H9 (cell line): ENCODE data around the gene ZNF283. TPM values are rescaled to one million over a fixed set of nuclear protein-coding genes. Genes with fewer than 3 reads are reported as not detected.

Experiments used
- DNase-seq: peaks from one replicate; pipeline ENCODE4 v3.0.0-alpha.2; 2017
- H2AFZ ChIP-seq: one replicate; pipeline ENCODE4 v1.6.1; 2013; ENCODE audit warnings: mild to moderate bottlenecking, low read length, control low read depth, moderate library complexity
- H2AK5ac ChIP-seq: 2 replicates; pipeline ENCODE4 v1.6.1; 2013; ENCODE audit warnings: low read length, control low read depth, mixed read lengths; ENCODE audit not compliant: insufficient read length
- H2BK120ac ChIP-seq: one replicate; pipeline ENCODE4 v1.6.1; 2013; ENCODE audit warnings: low read depth, mild to moderate bottlenecking, low read length, control low read depth, inconsistent platforms; ENCODE audit not compliant: poor library complexity, severe bottlenecking
- H2BK12ac ChIP-seq: 2 replicates; pipeline ENCODE4 v1.6.1; 2013; ENCODE audit warnings: low read length, control low read depth, mixed read lengths, low read depth; ENCODE audit not compliant: insufficient read length
- H2BK15ac ChIP-seq: 2 replicates; pipeline ENCODE4 v1.6.1; 2013; ENCODE audit warnings: low read depth, low read length, control low read depth
- H2BK20ac ChIP-seq: one replicate; pipeline ENCODE4 v1.6.1; 2013; ENCODE audit warnings: low read depth, mild to moderate bottlenecking, low read length, control low read depth, inconsistent platforms; ENCODE audit not compliant: poor library complexity, severe bottlenecking
- H2BK5ac ChIP-seq: 2 replicates; pipeline ENCODE4 v1.6.1; 2013; ENCODE audit warnings: low read length, control low read depth, mixed read lengths; ENCODE audit not compliant: insufficient read length
- H3K14ac ChIP-seq: 2 replicates; pipeline ENCODE4 v1.6.1; 2013; ENCODE audit warnings: low read length, control low read depth; ENCODE audit not compliant: insufficient read depth
- H3K18ac ChIP-seq: 2 replicates; pipeline ENCODE4 v1.6.1; 2013; ENCODE audit warnings: low read depth, mild to moderate bottlenecking, mixed read lengths, low read length, control low read depth; ENCODE audit not compliant: insufficient read length
- H3K23ac ChIP-seq: 2 replicates; pipeline ENCODE4 v1.6.1; 2013; ENCODE audit warnings: low read length, control low read depth, mixed read lengths, low read depth; ENCODE audit not compliant: insufficient read length
- H3K23me2 ChIP-seq: 2 replicates; pipeline ENCODE4 v1.6.1; 2013; ENCODE audit warnings: low read depth, mild to moderate bottlenecking, mixed read lengths, low read length, control low read depth; ENCODE audit not compliant: insufficient read length, poor library complexity, severe bottlenecking
- H3K27ac ChIP-seq: 2 replicates; pipeline ENCODE4 v1.5.1; 2013; ENCODE audit warnings: low read length, control low read depth, mixed read lengths, low read depth; ENCODE audit not compliant: insufficient read length
- H3K27me3 ChIP-seq: 2 replicates; pipeline ENCODE4 v1.6.1; 2013; ENCODE audit warnings: low read length, control low read depth, inconsistent platforms; ENCODE audit not compliant: insufficient read depth
- H3K4ac ChIP-seq: 2 replicates; pipeline ENCODE4 v1.6.1; 2013; ENCODE audit warnings: low read depth, mild to moderate bottlenecking, control low read depth, inconsistent platforms, low read length, moderate library complexity
- H3K4me1 ChIP-seq: 2 replicates; pipeline ENCODE4 v1.6.1; 2013; ENCODE audit warnings: low read length, control low read depth, inconsistent platforms; ENCODE audit not compliant: insufficient read depth
- H3K4me2 ChIP-seq: 2 replicates; pipeline ENCODE4 v1.6.1; 2013; ENCODE audit warnings: low read length, control low read depth, mixed read lengths; ENCODE audit not compliant: insufficient read length, insufficient read depth
- H3K56ac ChIP-seq: 2 replicates; pipeline ENCODE4 v1.6.1; 2013; ENCODE audit warnings: low read depth, mild to moderate bottlenecking, mixed read lengths, low read length, control low read depth; ENCODE audit not compliant: insufficient read length
- H3K79me1 ChIP-seq: 2 replicates; pipeline ENCODE4 v1.6.1; 2013; ENCODE audit warnings: low read depth, mild to moderate bottlenecking, moderate library complexity, low read length, control low read depth, inconsistent platforms; ENCODE audit not compliant: insufficient read depth, poor library complexity, severe bottlenecking
- H3K79me2 ChIP-seq: 2 replicates; pipeline ENCODE4 v1.6.1; 2013; ENCODE audit warnings: low read length, control low read depth, inconsistent platforms; ENCODE audit not compliant: insufficient read depth
- H3K9ac ChIP-seq: 2 replicates; pipeline ENCODE4 v1.6.1; 2013; ENCODE audit warnings: low read length, control low read depth, mixed read lengths; ENCODE audit not compliant: insufficient read length; ENCODE audit errors: extremely low read depth
- H3K9me3 ChIP-seq: one replicate; pipeline ENCODE4 v1.6.1; 2013; ENCODE audit warnings: low read depth, low read length, inconsistent platforms; ENCODE audit not compliant: control insufficient read depth
- H3T11ph ChIP-seq: one replicate; pipeline ENCODE4 v1.6.1; 2013; ENCODE audit warnings: mild to moderate bottlenecking, low read length, control low read depth, inconsistent platforms
- H4K20me1 ChIP-seq: one replicate; pipeline ENCODE4 v1.6.1; 2013; ENCODE audit not compliant: control insufficient read depth, insufficient read length, insufficient read depth
- H4K5ac ChIP-seq: 2 replicates; pipeline ENCODE4 v1.6.1; 2013; ENCODE audit warnings: low read depth, mild to moderate bottlenecking, mixed read lengths, low read length, control low read depth; ENCODE audit not compliant: insufficient read length
- H4K8ac ChIP-seq: replicated peaks from 2 replicates; pipeline ENCODE4 v1.6.1; 2013; ENCODE audit warnings: low read length, control low read depth, mixed read lengths, low read depth; ENCODE audit not compliant: insufficient read length
- H4K91ac ChIP-seq: 2 replicates; pipeline ENCODE4 v1.6.1; 2013; ENCODE audit warnings: low read depth, mild to moderate bottlenecking, moderate library complexity, mixed read lengths, low read length, control low read depth; ENCODE audit not compliant: insufficient read length
- H3K27ac Mint-ChIP-seq, 3 experiments: 2 replicates in 2 of 3; 3 replicates in 1 of 3; pipeline ENCODE4 v1.8.0; 2020 to 2021; ENCODE audit warnings: mixed read lengths in 3 of 3, mild to moderate bottlenecking in 1 of 3, moderate library complexity in 1 of 3
- H3K27me3 Mint-ChIP-seq: 2 replicates; pipeline ENCODE4 v1.8.0; 2021; ENCODE audit warnings: low read depth, mild to moderate bottlenecking, moderate library complexity, mixed read lengths
- H3K36me3 Mint-ChIP-seq, 3 experiments: 2 replicates in 2 of 3; 3 replicates in 1 of 3; pipeline ENCODE4 v1.8.0; 2020 to 2021; ENCODE audit warnings: low read depth in 3 of 3, mixed read lengths in 3 of 3; ENCODE audit not compliant: insufficient read depth in 1 of 3
- H3K4me1 Mint-ChIP-seq, 2 experiments: 2 replicates each; pipeline ENCODE4 v1.8.0; 2020; ENCODE audit warnings: mixed read lengths in 2 of 2
- H3K4me3 Mint-ChIP-seq, 2 experiments: 2 replicates in 1 of 2; 3 replicates in 1 of 2; pipeline ENCODE4 v1.8.0; 2020 to 2021; ENCODE audit warnings: mild to moderate bottlenecking in 2 of 2, mixed read lengths in 2 of 2, moderate library complexity in 1 of 2
- H3K9me3 Mint-ChIP-seq, 2 experiments: 2 replicates in 1 of 2; 3 replicates in 1 of 2; pipeline ENCODE4 v1.8.0; 2020; ENCODE audit warnings: mild to moderate bottlenecking in 2 of 2, mixed read lengths in 2 of 2, moderate library complexity in 1 of 2
- total RNA-seq: library from RNA; stranded (reverse); gene quantifications from 2 replicates; pipeline ENCODE4 v1.2.1, GENCODE V29; 2021
- TF ChIP-seq, protein P1 (sequence below): fragments of 200-600 bp; sonication (generic); conservative IDR thresholded peaks from 3 replicates; pipeline ENCODE4 v1.8.0; 2021; ENCODE audit warnings: antibody characterized with exemption, mild to moderate bottlenecking

Gene ZNF283
- total RNA-seq, 1 experiment from 2014 or later: 10.4 TPM

DNA sequence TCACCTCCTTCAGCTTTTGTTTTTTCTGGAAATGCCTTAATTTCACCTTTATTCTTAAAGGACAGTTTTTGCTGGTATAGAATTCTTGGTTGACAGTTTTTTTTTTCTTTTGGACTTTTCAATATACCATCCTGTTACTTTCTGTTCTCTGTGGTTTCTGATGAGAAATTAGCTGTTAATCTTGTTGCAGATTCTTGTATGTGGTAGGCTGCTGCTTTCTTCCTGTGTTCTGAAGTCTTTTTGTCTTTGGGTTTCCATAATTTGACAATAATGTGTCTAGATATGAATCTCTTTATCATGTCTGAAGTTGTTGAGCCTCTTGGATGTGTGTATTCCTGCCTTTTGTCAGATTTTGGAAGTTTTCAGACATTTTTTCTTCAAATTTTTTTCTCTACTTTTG, 12.0 kb downstream of the ZNF283 start:
- Histone ChIP-seq H2BK12ac (no peak overlapping the region), H3K9ac (no peak overlapping the region), H3K27me3 (no peaks in the 10 kb centered on the region), H3K4ac (no peak overlapping the region), H2BK15ac (no peak overlapping the region), H4K20me1 (no peaks in the 10 kb centered on the region), H3K4me2 (no peak overlapping the region), H2AK5ac (no peak overlapping the region), H3K4me1 (no peaks in the 10 kb centered on the region), H3K27ac (no peak overlapping the region), H2AFZ (no peak overlapping the region), H3K23ac (no peak overlapping the region), H3K18ac (no peak overlapping the region), H4K5ac (no peak overlapping the region), H3K79me2 (no peaks in the 10 kb centered on the region), H3K79me1 (no peaks in the 10 kb centered on the region), H3K9me3 (peaks cover 41% of the 10 kb centered on the region), H3T11ph (no peak overlapping the region), H4K8ac (no peak overlapping the region), H3K23me2 (no peaks in the 10 kb centered on the region), H2BK120ac (no peak overlapping the region), H3K14ac (no peak overlapping the region), H4K91ac (no peak overlapping the region), H3K56ac (no peak overlapping the region), H2BK20ac (no peak overlapping the region), H2BK5ac (no peak overlapping the region)
- DNase-seq: no peak
- peaks cover 59 to 70% of the 10 kb centered on the region in 2 experiments for H3K9me3 Mint-ChIP-seq
- H3K4me1 Mint-ChIP-seq: no peaks in the 10 kb centered on the region
- peaks cover 69 to 91% (median 90%) of the 10 kb centered on the region in 3 experiments for H3K36me3 Mint-ChIP-seq
- H3K27me3 Mint-ChIP-seq: no peaks in the 10 kb centered on the region
- H3K27ac Mint-ChIP-seq: no peak overlapping the region
- H3K4me3 Mint-ChIP-seq: no peak overlapping the region
- TF ChIP-seq, protein P1, sequence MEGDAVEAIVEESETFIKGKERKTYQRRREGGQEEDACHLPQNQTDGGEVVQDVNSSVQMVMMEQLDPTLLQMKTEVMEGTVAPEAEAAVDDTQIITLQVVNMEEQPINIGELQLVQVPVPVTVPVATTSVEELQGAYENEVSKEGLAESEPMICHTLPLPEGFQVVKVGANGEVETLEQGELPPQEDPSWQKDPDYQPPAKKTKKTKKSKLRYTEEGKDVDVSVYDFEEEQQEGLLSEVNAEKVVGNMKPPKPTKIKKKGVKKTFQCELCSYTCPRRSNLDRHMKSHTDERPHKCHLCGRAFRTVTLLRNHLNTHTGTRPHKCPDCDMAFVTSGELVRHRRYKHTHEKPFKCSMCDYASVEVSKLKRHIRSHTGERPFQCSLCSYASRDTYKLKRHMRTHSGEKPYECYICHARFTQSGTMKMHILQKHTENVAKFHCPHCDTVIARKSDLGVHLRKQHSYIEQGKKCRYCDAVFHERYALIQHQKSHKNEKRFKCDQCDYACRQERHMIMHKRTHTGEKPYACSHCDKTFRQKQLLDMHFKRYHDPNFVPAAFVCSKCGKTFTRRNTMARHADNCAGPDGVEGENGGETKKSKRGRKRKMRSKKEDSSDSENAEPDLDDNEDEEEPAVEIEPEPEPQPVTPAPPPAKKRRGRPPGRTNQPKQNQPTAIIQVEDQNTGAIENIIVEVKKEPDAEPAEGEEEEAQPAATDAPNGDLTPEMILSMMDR: no peak
